ENCODE measurements around the gene DNAJC5. TPM values are rescaled to one million over a fixed set of nuclear protein-coding genes. Genes with fewer than 3 reads are reported as not detected.

The DNAJC5 gene
- total and polyA plus RNA-seq, 9 of the 15 experiments (the other 6 are each of a cell fraction or from before 2014, with no cell fraction given) = 0.95 to 42.8 (median 23.4) TPM

GRCh38 chr20:63955827-63956663, 61.1 kb downstream of the DNAJC5 start, which contains the start of gene UCKL1 (continued):
- TF ChIP-seq DEAF1 (CRISPR knock-in tag; IDR thresholded peaks at IDR 0.05) = no peak
- TF ChIP-seq, protein P1, sequence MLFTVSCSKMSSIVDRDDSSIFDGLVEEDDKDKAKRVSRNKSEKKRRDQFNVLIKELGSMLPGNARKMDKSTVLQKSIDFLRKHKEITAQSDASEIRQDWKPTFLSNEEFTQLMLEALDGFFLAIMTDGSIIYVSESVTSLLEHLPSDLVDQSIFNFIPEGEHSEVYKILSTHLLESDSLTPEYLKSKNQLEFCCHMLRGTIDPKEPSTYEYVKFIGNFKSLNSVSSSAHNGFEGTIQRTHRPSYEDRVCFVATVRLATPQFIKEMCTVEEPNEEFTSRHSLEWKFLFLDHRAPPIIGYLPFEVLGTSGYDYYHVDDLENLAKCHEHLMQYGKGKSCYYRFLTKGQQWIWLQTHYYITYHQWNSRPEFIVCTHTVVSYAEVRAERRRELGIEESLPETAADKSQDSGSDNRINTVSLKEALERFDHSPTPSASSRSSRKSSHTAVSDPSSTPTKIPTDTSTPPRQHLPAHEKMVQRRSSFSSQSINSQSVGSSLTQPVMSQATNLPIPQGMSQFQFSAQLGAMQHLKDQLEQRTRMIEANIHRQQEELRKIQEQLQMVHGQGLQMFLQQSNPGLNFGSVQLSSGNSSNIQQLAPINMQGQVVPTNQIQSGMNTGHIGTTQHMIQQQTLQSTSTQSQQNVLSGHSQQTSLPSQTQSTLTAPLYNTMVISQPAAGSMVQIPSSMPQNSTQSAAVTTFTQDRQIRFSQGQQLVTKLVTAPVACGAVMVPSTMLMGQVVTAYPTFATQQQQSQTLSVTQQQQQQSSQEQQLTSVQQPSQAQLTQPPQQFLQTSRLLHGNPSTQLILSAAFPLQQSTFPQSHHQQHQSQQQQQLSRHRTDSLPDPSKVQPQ (CRISPR knock-in tag; IDR thresholded peaks at IDR 0.05; ENCODE audit: borderline replicate concordance) = 0 out of 2 replicates have a peak, but pooled peaks have one; percentile 21
- TF ChIP-seq NR2F6 (CRISPR knock-in tag; IDR thresholded peaks at IDR 0.05) = no peak
- no peak for TF ChIP-seq FOS (IDR thresholded peaks at IDR 0.05; ENCODE audit: extremely low read depth, insufficient read length)
- 0 out of 4 replicates have a peak, but pooled peaks of 1 of the 2 experiments have one; percentile 14 for TF ChIP-seq ZMIZ1 (IDR thresholded peaks at IDR 0.05; ENCODE audit: low read depth in 2 of 2, low read length in 2 of 2)
- peak; percentile 76 for TF ChIP-seq PHF20 (IDR thresholded peaks at IDR 0.05; ENCODE audit: partially characterized antibody)
- TF ChIP-seq ZNF324 (CRISPR knock-in tag; IDR thresholded peaks at IDR 0.05) = no peak
- TF ChIP-seq NFYB (IDR thresholded peaks at IDR 0.05; ENCODE audit: extremely low read depth, insufficient read length) = no peak
- TF ChIP-seq MTF1 (CRISPR knock-in tag; IDR thresholded peaks at IDR 0.05; ENCODE audit: borderline replicate concordance) = no peak
- no peak for TF ChIP-seq MBD1 (CRISPR knock-in tag; IDR thresholded peaks at IDR 0.05)
- no peak for TF ChIP-seq STAT5B (CRISPR knock-in tag; IDR thresholded peaks at IDR 0.05)
- TF ChIP-seq RBBP5 (IDR thresholded peaks at IDR 0.05; ENCODE audit: borderline replicate concordance, insufficient read depth, low read length, poor library complexity, severe bottlenecking) = peak; percentile 82
- TF ChIP-seq FIP1L1 (IDR thresholded peaks at IDR 0.05; ENCODE audit: low read depth, low read length, poor library complexity, severe bottlenecking) = peak; percentile 88
